ENCODE measurements around the gene MSS51. TPM values are rescaled to one million over a fixed set of nuclear protein-coding genes. Genes with fewer than 3 reads are reported as not detected.
"Not testable (repeated sequence)": the region's sequence is repeated elsewhere in the genome, so short reads cannot be mapped to it uniquely, and the experiment has no call there.

MSS51 gene
- total RNA-seq, 1 donor from 2014 or later, result 22.4 TPM

DNA sequence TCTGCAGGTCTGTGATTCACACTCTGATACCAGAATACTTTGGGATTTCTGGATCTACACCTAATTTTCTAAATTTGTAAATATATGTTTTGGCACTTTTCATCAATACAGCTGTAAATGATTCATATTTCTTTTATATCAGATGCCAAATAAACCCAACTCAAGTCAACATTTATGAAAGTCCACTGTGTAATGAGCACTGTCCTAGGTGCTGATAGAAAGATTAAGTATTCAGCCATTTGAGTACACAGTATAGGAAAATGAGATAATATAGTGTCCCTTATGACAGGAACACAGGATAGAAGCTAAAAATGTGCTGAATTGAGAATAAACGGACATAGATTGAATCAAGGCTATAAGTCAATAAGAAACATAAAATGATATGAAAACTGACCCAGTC, 25.9 kb downstream of the MSS51 start:
- no peak overlapping the region for H3K9ac ChIP-seq (ENCODE audit: low read depth in 1 of 3, low read length in 3 of 3)
- H3K27ac ChIP-seq (ENCODE audit: low read depth, low read length), result no peak overlapping the region
- H3K4me3 ChIP-seq (ENCODE audit: low read length in 3 of 3), result no peak overlapping the region
- peaks cover 6 to 16% (median 8%) of the 10 kb centered on the region in 3 donors for H3K4me1 ChIP-seq (ENCODE audit: control insufficient read depth in 3 of 3, insufficient read depth in 3 of 3, low read length in 3 of 3)
- H3K27me3 ChIP-seq (ENCODE audit: control insufficient read depth in 3 of 3, insufficient read depth in 3 of 3, low read length in 3 of 3), result no peaks in the 10 kb centered on the region
- H3K9me3 ChIP-seq (ENCODE audit: control insufficient read depth in 3 of 3, low read length in 3 of 3), result no peaks in the 10 kb centered on the region
- H3K36me3 ChIP-seq (ENCODE audit: control insufficient read depth in 3 of 3, insufficient read depth in 3 of 3, low read length in 3 of 3), result peaks cover 0 to 2% (median 0%) of the 10 kb centered on the region in 3 donors

DNA sequence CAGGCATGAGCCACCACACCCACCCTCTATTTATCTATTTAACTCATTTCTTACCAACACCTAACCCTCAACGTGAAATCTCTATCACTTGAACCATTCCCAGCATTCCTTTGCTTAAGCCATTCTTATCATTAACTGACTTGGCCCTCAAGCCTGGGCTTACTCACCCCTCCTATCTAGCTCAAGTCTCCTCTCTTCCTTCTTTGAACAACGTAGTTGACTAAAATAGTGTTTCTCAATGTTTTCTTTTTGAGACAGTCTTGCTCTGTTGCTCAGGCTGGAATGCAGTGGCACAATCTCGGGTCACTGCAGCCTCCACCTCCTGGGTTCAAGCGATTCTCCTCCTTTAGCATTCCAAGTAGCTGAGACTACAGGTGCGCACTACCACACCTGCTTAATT, 26.5 kb downstream of the MSS51 start:
- no peak overlapping the region for H3K27ac ChIP-seq (ENCODE audit: low read depth, low read length)
- H3K4me1 ChIP-seq (ENCODE audit: control insufficient read depth in 3 of 3, insufficient read depth in 3 of 3, low read length in 3 of 3), result peaks cover 6 to 14% (median 8%) of the 10 kb centered on the region in 3 donors
- no peak overlapping the region for H3K9ac ChIP-seq (ENCODE audit: low read depth in 1 of 3, low read length in 3 of 3)
- no peak overlapping the region for H3K4me3 ChIP-seq (ENCODE audit: low read length in 3 of 3)
- H3K27me3 ChIP-seq (ENCODE audit: control insufficient read depth in 3 of 3, insufficient read depth in 3 of 3, low read length in 3 of 3), result no peaks in the 10 kb centered on the region
- peaks cover 0 to 2% (median 0%) of the 10 kb centered on the region in 3 donors for H3K36me3 ChIP-seq (ENCODE audit: control insufficient read depth in 3 of 3, insufficient read depth in 3 of 3, low read length in 3 of 3)
- H3K9me3 ChIP-seq (ENCODE audit: control insufficient read depth in 3 of 3, low read length in 3 of 3), result no peaks in the 10 kb centered on the region

DNA sequence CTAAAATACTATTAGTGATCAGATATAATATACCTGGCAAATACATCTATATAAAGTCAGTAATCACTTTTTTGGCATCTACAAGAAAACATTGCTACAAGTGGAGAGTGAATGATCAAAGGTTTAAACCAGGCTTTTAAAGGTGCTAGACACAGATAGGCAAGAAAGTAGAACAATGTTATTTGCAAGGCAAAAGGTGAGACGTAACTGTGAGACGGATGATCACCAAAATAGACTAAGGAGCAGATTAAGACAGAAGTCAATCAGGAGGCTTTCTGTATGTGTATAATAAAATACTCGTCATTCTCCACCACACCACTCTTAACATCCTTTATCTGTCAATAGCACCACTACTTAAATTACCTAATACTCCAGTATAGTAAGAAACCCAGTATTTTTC, 27.8 kb downstream of the MSS51 start:
- Histone ChIP-seq H3K36me3 (ENCODE audit: control insufficient read depth in 3 of 3, insufficient read depth in 3 of 3, low read length in 3 of 3) (peaks cover 0 to 2% (median 0%) of the 10 kb centered on the region in 3 donors), H3K27ac (ENCODE audit: low read depth, low read length) (no peak overlapping the region), H3K27me3 (ENCODE audit: control insufficient read depth in 3 of 3, insufficient read depth in 3 of 3, low read length in 3 of 3) (no peaks in the 10 kb centered on the region), H3K4me3 (ENCODE audit: low read length in 3 of 3) (no peak overlapping the region), H3K4me1 (ENCODE audit: control insufficient read depth in 3 of 3, insufficient read depth in 3 of 3, low read length in 3 of 3) (peaks cover 4 to 14% (median 9%) of the 10 kb centered on the region in 3 donors), H3K9me3 (ENCODE audit: control insufficient read depth in 3 of 3, low read length in 3 of 3) (no peaks in the 10 kb centered on the region), H3K9ac (ENCODE audit: low read depth in 1 of 3, low read length in 3 of 3) (no peak overlapping the region)

DNA sequence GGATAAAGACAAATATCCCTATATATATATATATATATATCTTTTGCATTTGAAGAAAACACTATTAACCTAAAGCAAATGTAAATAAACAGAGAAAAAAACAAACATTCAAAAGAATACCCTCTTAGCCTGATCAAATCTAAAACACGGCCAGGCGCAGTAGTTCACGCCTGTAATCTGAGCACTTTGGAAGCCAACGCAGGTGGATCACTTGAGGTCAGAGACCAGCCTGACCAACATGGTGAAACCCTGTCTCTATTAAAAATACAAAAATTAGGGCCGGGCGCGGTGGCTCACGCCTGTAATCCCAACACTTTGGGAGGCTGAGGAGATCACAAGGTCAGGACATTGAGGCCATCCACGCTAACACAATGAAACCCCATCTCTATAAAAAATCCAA, 28.7 kb downstream of the MSS51 start:
- no peak overlapping the region for H3K27ac ChIP-seq (ENCODE audit: low read depth, low read length)
- H3K9me3 ChIP-seq (ENCODE audit: control insufficient read depth in 3 of 3, low read length in 3 of 3), result no peaks in the 10 kb centered on the region
- H3K4me1 ChIP-seq (ENCODE audit: control insufficient read depth in 3 of 3, insufficient read depth in 3 of 3, low read length in 3 of 3), result peaks cover 4 to 15% (median 13%) of the 10 kb centered on the region in 3 donors
- H3K4me3 ChIP-seq (ENCODE audit: low read length in 3 of 3), result no peak overlapping the region
- H3K27me3 ChIP-seq (ENCODE audit: control insufficient read depth in 3 of 3, insufficient read depth in 3 of 3, low read length in 3 of 3), result no peaks in the 10 kb centered on the region
- no peak overlapping the region for H3K9ac ChIP-seq (ENCODE audit: low read depth in 1 of 3, low read length in 3 of 3)
- H3K36me3 ChIP-seq (ENCODE audit: control insufficient read depth in 3 of 3, insufficient read depth in 3 of 3, low read length in 3 of 3), result peaks cover 0 to 5% (median 0%) of the 10 kb centered on the region in 3 donors

DNA sequence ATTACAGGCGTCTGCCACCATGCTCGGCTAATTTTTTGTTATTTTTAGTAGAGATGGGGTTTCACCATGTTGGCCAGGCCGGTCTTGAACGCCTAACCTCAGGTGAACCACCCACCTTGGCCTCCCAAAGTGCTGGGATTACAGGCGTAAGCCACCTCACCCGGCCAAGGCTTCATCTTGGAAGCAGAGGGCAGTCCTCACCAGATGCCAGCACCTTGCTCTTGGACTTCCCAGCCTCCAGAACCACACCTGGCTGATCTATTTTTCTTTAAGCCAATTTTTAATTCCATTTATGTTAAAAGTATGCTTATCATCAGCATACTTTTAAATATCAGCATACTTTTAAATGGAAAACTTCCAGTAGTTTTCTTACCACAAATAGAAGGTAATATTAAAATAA, 31.7 kb downstream of the MSS51 start:
- peaks cover 4 to 18% (median 10%) of the 10 kb centered on the region in 3 donors for H3K4me1 ChIP-seq (ENCODE audit: control insufficient read depth in 3 of 3, insufficient read depth in 3 of 3, low read length in 3 of 3)
- no peaks in the 10 kb centered on the region for H3K27me3 ChIP-seq (ENCODE audit: control insufficient read depth in 3 of 3, insufficient read depth in 3 of 3, low read length in 3 of 3)
- H3K9me3 ChIP-seq (ENCODE audit: control insufficient read depth in 3 of 3, low read length in 3 of 3), result no peaks in the 10 kb centered on the region
- no peak overlapping the region for H3K4me3 ChIP-seq (ENCODE audit: low read length in 3 of 3)
- H3K27ac ChIP-seq (ENCODE audit: low read depth, low read length), result no peak overlapping the region
- peaks cover 3 to 21% (median 15%) of the 10 kb centered on the region in 3 donors for H3K36me3 ChIP-seq (ENCODE audit: control insufficient read depth in 3 of 3, insufficient read depth in 3 of 3, low read length in 3 of 3)
- no peak overlapping the region for H3K9ac ChIP-seq (ENCODE audit: low read depth in 1 of 3, low read length in 3 of 3)

DNA sequence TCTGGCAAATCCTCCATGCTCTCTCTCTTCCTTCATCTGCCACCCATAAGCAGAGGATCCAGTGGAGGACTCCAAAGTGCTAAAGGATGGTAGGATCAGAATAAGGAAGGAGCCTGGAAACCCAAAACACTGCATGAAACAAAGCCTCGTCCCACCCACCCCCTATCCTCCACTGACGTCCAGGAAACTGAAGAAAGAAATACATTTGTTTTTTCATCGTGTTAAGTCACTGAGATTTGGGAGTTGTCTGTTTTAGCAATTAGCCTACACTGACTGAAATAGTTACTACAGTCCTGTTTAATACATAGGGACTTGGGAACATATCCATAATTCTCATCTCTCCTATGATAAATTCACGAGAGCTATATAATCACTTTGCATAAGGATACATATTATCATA, 34.3 kb downstream of the MSS51 start:
- peaks cover 4 to 18% (median 6%) of the 10 kb centered on the region in 3 donors for H3K4me1 ChIP-seq (ENCODE audit: control insufficient read depth in 3 of 3, insufficient read depth in 3 of 3, low read length in 3 of 3)
- no peak overlapping the region for H3K4me3 ChIP-seq (ENCODE audit: low read length in 3 of 3)
- no peak overlapping the region for H3K27ac ChIP-seq (ENCODE audit: low read depth, low read length)
- H3K27me3 ChIP-seq (ENCODE audit: control insufficient read depth in 3 of 3, insufficient read depth in 3 of 3, low read length in 3 of 3), result no peaks in the 10 kb centered on the region
- H3K36me3 ChIP-seq (ENCODE audit: control insufficient read depth in 3 of 3, insufficient read depth in 3 of 3, low read length in 3 of 3), result peaks cover 6 to 36% (median 35%) of the 10 kb centered on the region in 3 donors
- H3K9ac ChIP-seq (ENCODE audit: low read depth in 1 of 3, low read length in 3 of 3), result no peak overlapping the region
- no peaks in the 10 kb centered on the region for H3K9me3 ChIP-seq (ENCODE audit: control insufficient read depth in 3 of 3, low read length in 3 of 3)

DNA sequence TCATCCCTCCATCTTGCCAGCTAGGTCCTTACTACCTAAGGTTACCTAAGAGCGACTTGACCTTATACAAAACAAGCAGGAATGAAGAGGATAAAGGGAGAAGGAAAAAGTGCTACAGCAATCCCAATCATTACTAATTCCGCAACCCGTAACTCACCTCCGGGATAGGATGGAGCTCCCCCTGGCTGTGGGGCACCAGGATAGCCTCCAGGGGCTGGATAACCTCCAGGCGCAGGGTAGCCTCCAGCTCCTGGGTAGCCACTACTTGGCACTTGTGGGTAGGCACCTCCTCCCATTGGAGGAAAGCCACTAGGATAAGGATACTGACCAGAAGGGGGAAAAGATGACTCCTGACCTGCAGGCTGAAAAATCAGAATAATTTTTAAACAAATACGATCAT, 35.3 kb downstream of the MSS51 start:
- peaks cover 0 to 11% (median 6%) of the 10 kb centered on the region in 3 donors for H3K4me1 ChIP-seq (ENCODE audit: control insufficient read depth in 3 of 3, insufficient read depth in 3 of 3, low read length in 3 of 3)
- H3K9ac ChIP-seq (ENCODE audit: low read depth in 1 of 3, low read length in 3 of 3), result no peak overlapping the region
- H3K4me3 ChIP-seq (ENCODE audit: low read length in 3 of 3), result no peak overlapping the region
- H3K27me3 ChIP-seq (ENCODE audit: control insufficient read depth in 3 of 3, insufficient read depth in 3 of 3, low read length in 3 of 3), result no peaks in the 10 kb centered on the region
- H3K9me3 ChIP-seq (ENCODE audit: control insufficient read depth in 3 of 3, low read length in 3 of 3), result no peaks in the 10 kb centered on the region
- no peak overlapping the region for H3K27ac ChIP-seq (ENCODE audit: low read depth, low read length)
- H3K36me3 ChIP-seq (ENCODE audit: control insufficient read depth in 3 of 3, insufficient read depth in 3 of 3, low read length in 3 of 3), result peaks cover 6 to 36% (median 35%) of the 10 kb centered on the region in 3 donors

DNA sequence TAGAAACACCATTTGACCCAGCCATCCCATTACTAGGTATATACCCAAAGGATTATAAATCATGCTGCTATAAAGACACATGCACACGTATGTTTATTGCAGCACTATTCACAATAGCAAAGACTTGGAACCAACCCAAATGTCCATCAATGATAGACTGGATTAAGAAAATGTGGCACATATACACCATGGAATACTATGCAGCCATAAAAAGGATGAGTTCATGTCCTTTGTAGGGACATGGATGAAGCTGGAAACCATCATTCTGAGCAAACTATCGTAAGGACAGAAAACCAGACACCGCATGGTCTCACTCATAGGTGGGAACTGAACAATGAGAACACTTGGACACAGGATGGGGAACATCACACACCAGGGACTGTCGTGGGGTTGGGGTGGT, 39.0 kb downstream of the MSS51 start:
- not testable (repeated sequence) for H3K4me1 ChIP-seq (ENCODE audit: control insufficient read depth in 3 of 3, insufficient read depth in 3 of 3, low read length in 3 of 3); H3K4me3 ChIP-seq (ENCODE audit: low read length in 3 of 3); H3K27me3 ChIP-seq (ENCODE audit: control insufficient read depth in 3 of 3, insufficient read depth in 3 of 3, low read length in 3 of 3); H3K27ac ChIP-seq (ENCODE audit: low read depth, low read length); H3K9me3 ChIP-seq (ENCODE audit: control insufficient read depth in 3 of 3, low read length in 3 of 3); H3K9ac ChIP-seq (ENCODE audit: low read depth in 1 of 3, low read length in 3 of 3)
- H3K36me3 ChIP-seq (ENCODE audit: control insufficient read depth in 3 of 3, insufficient read depth in 3 of 3, low read length in 3 of 3), result peaks cover 11 to 51% (median 38%) of the 10 kb centered on the region in 3 donors

DNA sequence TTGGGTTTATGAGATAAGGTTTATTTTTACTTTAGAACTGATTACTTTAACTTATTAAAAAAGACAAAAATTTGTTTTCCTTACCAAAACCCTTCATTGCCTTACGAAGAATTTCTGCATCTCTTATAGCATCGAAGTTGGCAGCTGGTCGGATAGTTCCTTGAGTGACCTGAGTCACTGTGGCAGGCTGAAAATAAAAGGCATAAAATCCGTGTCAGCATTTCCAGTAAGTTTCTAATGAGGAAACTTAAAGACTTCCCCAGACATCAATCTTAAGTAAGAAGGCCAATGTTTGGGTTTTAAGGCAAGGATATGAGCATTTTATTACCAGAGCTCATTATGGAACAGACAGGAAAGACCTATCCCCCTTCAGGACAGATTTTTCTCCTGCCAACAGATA, 45.1 kb downstream of the MSS51 start:
- H3K27ac ChIP-seq (ENCODE audit: low read depth, low read length), result no peak overlapping the region
- no peaks in the 10 kb centered on the region for H3K9me3 ChIP-seq (ENCODE audit: control insufficient read depth in 3 of 3, low read length in 3 of 3)
- peaks cover 0 to 6% (median 0%) of the 10 kb centered on the region in 3 donors for H3K4me1 ChIP-seq (ENCODE audit: control insufficient read depth in 3 of 3, insufficient read depth in 3 of 3, low read length in 3 of 3)
- peaks cover 36 to 56% (median 39%) of the 10 kb centered on the region in 3 donors for H3K36me3 ChIP-seq (ENCODE audit: control insufficient read depth in 3 of 3, insufficient read depth in 3 of 3, low read length in 3 of 3)
- no peak overlapping the region for H3K4me3 ChIP-seq (ENCODE audit: low read length in 3 of 3)
- no peaks in the 10 kb centered on the region for H3K27me3 ChIP-seq (ENCODE audit: control insufficient read depth in 3 of 3, insufficient read depth in 3 of 3, low read length in 3 of 3)
- H3K9ac ChIP-seq (ENCODE audit: low read depth in 1 of 3, low read length in 3 of 3), result no peak overlapping the region

DNA sequence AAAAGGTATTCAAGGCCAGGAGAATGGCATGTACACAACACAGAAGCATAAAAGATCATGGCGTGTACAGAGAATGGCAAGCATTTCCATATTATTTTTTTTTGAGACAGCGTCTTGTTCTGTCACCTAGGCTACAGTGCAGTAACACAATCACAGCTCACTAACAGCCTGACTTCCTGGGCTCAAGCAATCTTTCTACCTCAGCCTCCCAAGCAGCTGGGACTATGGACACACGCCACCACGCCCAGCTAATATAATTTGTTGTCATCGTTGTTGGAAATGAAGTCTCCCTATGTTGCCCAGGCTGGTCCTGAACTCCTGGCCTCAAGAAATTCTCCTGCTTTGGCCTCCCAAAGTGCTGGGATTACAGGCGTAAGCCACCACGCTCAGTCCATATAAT, 46.8 kb downstream of the MSS51 start:
- H3K4me1 ChIP-seq (ENCODE audit: control insufficient read depth in 3 of 3, insufficient read depth in 3 of 3, low read length in 3 of 3), result peaks cover 0 to 6% (median 0%) of the 10 kb centered on the region in 3 donors
- no peak overlapping the region for H3K4me3 ChIP-seq (ENCODE audit: low read length in 3 of 3)
- H3K9me3 ChIP-seq (ENCODE audit: control insufficient read depth in 3 of 3, low read length in 3 of 3), result no peaks in the 10 kb centered on the region
- peaks cover 48 to 68% (median 53%) of the 10 kb centered on the region in 3 donors for H3K36me3 ChIP-seq (ENCODE audit: control insufficient read depth in 3 of 3, insufficient read depth in 3 of 3, low read length in 3 of 3)
- H3K27me3 ChIP-seq (ENCODE audit: control insufficient read depth in 3 of 3, insufficient read depth in 3 of 3, low read length in 3 of 3), result no peaks in the 10 kb centered on the region
- no peak overlapping the region for H3K9ac ChIP-seq (ENCODE audit: low read depth in 1 of 3, low read length in 3 of 3)
- no peak overlapping the region for H3K27ac ChIP-seq (ENCODE audit: low read depth, low read length)
